Ishikawa (cell line): ENCODE results near the gene WSCD2.
A peak's percentile ranks its signal among the peaks of the same experiment; 100 is the strongest.

Experiments used
- CEBPB ChIP-seq: IDR thresholded peaks from 2 replicates; pipeline ENCODE4 v1.6.1; 2012
- CREB1 ChIP-seq: IDR thresholded peaks from 2 replicates; pipeline ENCODE4 v1.6.1; 2012; ENCODE audit warnings: low read depth
- EGR1 ChIP-seq: IDR thresholded peaks from 2 replicates; pipeline ENCODE4 v1.6.1; 2012
- EP300 ChIP-seq: IDR thresholded peaks from 2 replicates; pipeline ENCODE4 v1.6.1; 2012; ENCODE audit warnings: borderline replicate concordance
- FOXM1 ChIP-seq: IDR thresholded peaks from 2 replicates; pipeline ENCODE4 v1.6.1; 2012; ENCODE audit warnings: low read depth, borderline replicate concordance
- NFIC ChIP-seq: IDR thresholded peaks from 2 replicates; pipeline ENCODE4 v1.6.1; 2012
- RAD21 ChIP-seq: IDR thresholded peaks from 2 replicates; pipeline ENCODE4 v1.6.1; 2012; ENCODE audit warnings: low read depth
- TAF1 ChIP-seq: IDR thresholded peaks from 2 replicates; pipeline ENCODE4 v1.6.1; 2012; ENCODE audit warnings: low read depth, mild to moderate bottlenecking
- TCF12 ChIP-seq: IDR thresholded peaks from 2 replicates; pipeline ENCODE4 v1.6.1; 2012; ENCODE audit warnings: low read depth
- TEAD4 ChIP-seq: IDR thresholded peaks from 2 replicates; pipeline ENCODE4 v1.6.1; 2012
- YY1 ChIP-seq: IDR thresholded peaks from 2 replicates; pipeline ENCODE4 v1.6.1; 2012; ENCODE audit warnings: low read depth
- ZBTB7A ChIP-seq: IDR thresholded peaks from 2 replicates; pipeline ENCODE4 v1.6.1; 2012; ENCODE audit warnings: low read depth
- TF ChIP-seq, protein P1 (sequence below): IDR thresholded peaks from 2 replicates; pipeline ENCODE4 v1.6.1; 2012
- TF ChIP-seq, protein P2 (sequence below): IDR thresholded peaks from 2 replicates; pipeline ENCODE4 v1.6.1; 2012; ENCODE audit warnings: low read depth, mild to moderate bottlenecking
- TF ChIP-seq, protein P3 (sequence below): IDR thresholded peaks from 2 replicates; pipeline ENCODE4 v1.6.1; 2012

The WSCD2 gene

DNA sequence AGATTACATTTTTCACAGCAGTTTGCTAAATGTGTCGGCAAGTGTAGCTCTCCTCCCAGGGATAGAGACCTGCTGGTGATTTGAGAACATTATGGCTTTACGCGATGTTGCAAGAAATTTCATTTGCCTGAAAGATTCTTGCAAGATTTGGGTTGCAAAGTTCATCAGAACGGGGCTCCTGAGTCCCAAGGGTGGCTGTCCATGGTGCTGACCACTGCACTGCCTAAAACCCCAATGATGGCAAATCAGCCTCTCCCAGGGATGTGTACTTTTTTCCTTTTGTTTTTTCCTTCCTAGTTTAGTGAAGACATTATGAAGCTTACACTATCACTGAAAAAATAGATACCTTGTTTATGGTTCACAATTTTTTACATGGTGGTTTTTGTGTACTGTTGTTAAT is 85.4 kb downstream of the WSCD2 start:
- TF ChIP-seq, protein P1, sequence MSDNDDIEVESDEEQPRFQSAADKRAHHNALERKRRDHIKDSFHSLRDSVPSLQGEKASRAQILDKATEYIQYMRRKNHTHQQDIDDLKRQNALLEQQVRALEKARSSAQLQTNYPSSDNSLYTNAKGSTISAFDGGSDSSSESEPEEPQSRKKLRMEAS: no peak
- TF ChIP-seq, protein P2, sequence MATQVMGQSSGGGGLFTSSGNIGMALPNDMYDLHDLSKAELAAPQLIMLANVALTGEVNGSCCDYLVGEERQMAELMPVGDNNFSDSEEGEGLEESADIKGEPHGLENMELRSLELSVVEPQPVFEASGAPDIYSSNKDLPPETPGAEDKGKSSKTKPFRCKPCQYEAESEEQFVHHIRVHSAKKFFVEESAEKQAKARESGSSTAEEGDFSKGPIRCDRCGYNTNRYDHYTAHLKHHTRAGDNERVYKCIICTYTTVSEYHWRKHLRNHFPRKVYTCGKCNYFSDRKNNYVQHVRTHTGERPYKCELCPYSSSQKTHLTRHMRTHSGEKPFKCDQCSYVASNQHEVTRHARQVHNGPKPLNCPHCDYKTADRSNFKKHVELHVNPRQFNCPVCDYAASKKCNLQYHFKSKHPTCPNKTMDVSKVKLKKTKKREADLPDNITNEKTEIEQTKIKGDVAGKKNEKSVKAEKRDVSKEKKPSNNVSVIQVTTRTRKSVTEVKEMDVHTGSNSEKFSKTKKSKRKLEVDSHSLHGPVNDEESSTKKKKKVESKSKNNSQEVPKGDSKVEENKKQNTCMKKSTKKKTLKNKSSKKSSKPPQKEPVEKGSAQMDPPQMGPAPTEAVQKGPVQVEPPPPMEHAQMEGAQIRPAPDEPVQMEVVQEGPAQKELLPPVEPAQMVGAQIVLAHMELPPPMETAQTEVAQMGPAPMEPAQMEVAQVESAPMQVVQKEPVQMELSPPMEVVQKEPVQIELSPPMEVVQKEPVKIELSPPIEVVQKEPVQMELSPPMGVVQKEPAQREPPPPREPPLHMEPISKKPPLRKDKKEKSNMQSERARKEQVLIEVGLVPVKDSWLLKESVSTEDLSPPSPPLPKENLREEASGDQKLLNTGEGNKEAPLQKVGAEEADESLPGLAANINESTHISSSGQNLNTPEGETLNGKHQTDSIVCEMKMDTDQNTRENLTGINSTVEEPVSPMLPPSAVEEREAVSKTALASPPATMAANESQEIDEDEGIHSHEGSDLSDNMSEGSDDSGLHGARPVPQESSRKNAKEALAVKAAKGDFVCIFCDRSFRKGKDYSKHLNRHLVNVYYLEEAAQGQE: peak; percentile 96
- no peak for TF ChIP-seq NFIC
- TF ChIP-seq EP300: no peak
- TF ChIP-seq RAD21: peak; percentile 21; the same call in 1 of the 2 replicates
- no peak for TF ChIP-seq FOXM1

DNA sequence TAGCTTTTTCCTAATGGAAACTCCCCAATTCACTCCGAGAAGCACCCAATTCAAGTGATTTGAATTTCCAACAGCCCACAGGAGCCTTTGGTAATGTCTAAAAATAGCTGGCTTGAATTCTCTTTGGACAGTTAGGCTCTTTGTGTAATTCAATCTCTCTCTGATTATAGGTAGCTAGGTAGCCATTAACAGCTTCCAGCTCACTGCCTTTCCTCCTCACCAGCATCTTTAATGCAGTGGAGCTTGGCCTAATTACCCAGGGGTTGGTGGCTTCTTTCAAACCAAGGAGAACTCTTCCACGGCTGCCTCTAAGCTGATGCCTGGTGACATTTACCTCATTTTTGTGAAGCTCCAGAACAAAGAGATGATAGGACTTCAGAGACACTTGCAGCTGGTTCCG is 86.4 kb downstream of the WSCD2 start:
- TF ChIP-seq YY1 (no peak), EGR1 (no peak), TEAD4 (no peak), CEBPB (no peak), ZBTB7A (no peak)

DNA sequence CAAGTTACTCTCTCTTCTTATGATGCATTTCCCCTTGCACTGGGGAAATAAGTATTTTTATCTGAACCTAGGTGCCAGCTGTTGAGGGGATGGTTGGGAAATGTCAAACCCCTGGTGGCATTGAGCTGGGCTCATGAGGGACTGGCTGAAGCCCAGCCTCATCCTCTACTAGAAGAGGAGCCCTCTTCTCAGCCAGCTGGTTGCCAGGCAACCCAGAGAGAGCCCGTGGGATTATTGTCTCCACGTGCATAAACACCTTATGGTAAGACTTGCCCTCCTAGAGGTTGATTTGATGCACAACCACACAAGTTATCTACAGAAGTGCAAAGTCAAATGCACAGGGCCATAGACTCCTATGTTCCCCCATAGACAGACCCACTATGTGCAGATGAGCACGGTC is 89.8 kb downstream of the WSCD2 start:
- TF ChIP-seq, protein P2: no peak
- TF ChIP-seq, protein P1: no peak
- TF ChIP-seq TEAD4: no peak
- no peak for TF ChIP-seq EP300
- TF ChIP-seq ZBTB7A: no peak
- TF ChIP-seq NFIC: no peak
- TF ChIP-seq CREB1: no peak
- TF ChIP-seq RAD21: no peak
- no peak for TF ChIP-seq EGR1
- no peak for TF ChIP-seq CEBPB
- TF ChIP-seq FOXM1: no peak
- no peak for TF ChIP-seq TAF1
- TF ChIP-seq TCF12: no peak
- no peak for TF ChIP-seq YY1
- TF ChIP-seq, protein P3, sequence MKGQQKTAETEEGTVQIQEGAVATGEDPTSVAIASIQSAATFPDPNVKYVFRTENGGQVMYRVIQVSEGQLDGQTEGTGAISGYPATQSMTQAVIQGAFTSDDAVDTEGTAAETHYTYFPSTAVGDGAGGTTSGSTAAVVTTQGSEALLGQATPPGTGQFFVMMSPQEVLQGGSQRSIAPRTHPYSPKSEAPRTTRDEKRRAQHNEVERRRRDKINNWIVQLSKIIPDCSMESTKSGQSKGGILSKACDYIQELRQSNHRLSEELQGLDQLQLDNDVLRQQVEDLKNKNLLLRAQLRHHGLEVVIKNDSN: no peak

DNA sequence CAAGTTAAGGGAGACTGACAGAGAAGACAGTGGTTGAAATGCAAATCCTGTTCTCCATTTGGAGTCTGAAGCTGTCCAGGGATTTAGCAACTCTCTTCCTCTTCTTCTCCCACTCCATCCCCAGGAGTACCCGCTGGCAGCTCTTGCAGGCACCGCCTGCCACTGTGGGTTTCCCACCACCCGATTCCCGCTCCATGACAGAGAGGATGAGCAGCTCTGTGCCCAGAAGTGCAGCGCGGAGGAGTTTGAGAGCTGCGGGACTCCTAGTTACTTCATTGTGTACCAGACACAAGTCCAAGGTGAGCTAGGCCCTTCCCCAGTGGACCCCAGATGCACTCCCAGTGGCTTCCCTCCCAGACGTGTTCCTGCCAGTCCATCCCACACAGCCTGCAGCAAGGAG is 97.8 kb downstream of the WSCD2 start:
- TF ChIP-seq TAF1 (no peak), EGR1 (no peak), CEBPB (no peak), TEAD4 (no peak), TCF12 (no peak), NFIC (no peak), FOXM1 (no peak), YY1 (no peak), EP300 (no peak), RAD21 (no peak), ZBTB7A (no peak)
- TF ChIP-seq, protein P1: no peak
- TF ChIP-seq, protein P3: no peak

DNA sequence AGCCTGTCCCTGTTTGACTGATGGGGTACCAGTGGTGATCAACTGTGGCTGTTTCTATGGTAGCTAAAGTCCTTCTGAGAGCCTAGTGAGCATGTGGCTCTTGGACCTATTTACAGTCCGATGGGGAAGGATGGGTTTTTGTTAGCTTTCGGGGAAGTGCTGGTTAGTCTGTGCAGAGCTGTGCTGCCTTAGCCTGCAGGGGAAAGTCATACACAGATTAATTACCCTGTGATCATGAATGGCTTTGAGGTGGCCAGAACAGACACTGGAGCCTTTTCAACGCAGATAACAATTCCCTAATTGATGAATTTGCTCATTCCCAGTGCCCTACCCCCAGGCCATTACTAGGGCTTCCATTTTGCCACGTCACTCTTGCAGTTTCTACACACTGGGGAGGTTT is 99.7 kb downstream of the WSCD2 start:
- no peak for TF ChIP-seq TCF12
- TF ChIP-seq, protein P3: no peak

DNA sequence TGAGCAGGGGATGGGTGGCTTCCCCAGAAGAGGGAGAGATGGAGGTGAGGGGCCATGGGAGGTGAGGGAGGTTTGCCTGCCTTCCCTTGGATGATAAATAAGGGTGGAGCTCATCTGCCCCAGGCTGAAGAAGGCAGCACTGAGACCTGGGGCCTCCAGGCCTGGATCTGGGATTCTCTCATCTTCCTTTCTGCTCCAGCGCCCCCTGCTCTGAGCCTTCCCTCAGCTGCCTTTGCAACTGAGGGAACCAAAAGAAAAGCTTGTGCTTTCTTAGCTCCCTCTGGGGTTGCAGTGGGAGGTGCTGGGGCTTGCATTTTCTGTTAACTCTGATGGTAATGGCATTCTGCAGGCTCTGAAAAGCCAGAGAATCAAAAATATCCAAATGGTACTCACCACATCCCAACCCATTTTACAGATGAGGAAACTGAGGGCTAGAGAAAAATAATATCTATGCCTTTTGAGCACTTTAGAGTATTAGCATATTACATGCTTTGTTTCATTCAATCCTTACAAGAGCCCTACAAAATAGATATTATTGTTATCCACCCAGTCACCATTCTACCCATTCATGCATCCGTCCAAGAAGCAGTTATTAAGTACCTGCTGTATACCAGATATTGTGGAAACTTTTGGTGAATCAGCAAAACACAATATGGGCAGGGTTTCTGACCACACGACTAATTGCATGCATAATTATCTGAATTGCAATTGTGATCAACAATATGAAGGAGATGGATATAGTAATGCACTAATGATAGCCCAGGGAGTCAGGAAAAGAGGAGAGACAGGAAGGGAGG is 102.2 kb downstream of the WSCD2 start:
- TF ChIP-seq FOXM1: no peak
- no peak for TF ChIP-seq RAD21
- no peak for TF ChIP-seq EP300
- no peak for TF ChIP-seq TCF12
- TF ChIP-seq, protein P1: no peak
- no peak for TF ChIP-seq CREB1
